Placental epithelial cell (primary cell): ENCODE data around the gene FLT3. TPM values are rescaled to one million over a fixed set of nuclear protein-coding genes. Genes with fewer than 3 reads are reported as not detected.

Experiments
- small RNA-seq: library from RNA; depleted of rRNA; stranded (forward); fragments of <200 nt; gene quantifications from one replicate; pipeline ENCODE3, GENCODE V24; 2012
- total RNA-seq: library from RNA; depleted of rRNA; stranded (reverse); fragments of >200 nt; gene quantifications from 2 replicates; pipeline ENCODE4 v1.2.3, GENCODE V29; 2012

Gene FLT3
- not detected in 2 replicates for total RNA-seq

DNA sequence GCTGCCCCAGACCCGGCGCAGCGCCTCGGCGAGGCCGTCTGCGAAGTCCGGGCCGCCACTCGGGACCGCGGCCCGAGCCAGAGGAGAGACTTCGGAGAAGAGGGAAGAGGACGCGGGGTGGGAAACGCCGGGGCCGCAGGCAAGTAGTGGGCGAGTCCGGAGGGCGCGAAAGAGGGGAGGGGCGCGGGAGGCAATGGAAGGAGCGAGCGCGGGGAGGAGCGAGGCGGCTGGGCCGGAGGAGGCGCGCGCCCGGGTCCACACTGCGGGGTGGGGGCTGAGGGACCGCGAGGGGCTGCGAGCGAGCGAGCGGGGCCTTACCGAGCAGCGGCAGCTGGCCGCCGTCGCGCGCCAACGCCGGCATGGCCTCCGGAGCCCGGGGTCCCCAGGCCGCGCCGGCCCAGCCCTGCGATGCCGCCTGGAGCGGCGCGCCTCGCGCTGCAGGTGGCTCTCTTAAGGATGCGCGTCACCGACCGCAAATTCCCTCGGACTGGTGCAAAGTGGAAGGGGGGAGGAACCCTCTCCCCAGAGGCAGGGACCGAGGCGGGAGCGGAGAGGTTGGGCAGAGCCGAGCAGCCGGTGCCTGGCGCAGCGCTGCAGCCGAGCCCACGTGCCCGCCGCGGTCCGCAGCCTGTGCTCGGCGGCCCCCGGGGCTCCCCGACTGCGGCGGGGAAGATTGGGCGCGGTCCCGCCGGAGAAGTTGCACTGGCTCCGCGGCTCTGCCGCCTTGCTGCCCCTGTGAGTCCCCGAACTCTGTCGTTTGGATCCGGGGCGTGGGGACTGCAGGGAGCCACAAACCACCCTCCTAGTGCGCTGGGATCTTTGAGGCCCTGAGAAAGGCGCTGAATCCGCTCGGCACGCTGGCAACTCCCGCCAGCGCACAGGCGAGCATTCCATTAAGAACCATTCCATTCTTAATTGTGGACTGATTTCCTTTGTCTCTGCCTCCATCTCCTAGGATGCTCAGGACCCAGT lies at the start of gene FLT3:
Gene FLT3, minus strand, starts transcription at position 427 of the 972 bp plus-strand sequence. Its CDS starts 66 bp downstream, at position 361.

DNA sequence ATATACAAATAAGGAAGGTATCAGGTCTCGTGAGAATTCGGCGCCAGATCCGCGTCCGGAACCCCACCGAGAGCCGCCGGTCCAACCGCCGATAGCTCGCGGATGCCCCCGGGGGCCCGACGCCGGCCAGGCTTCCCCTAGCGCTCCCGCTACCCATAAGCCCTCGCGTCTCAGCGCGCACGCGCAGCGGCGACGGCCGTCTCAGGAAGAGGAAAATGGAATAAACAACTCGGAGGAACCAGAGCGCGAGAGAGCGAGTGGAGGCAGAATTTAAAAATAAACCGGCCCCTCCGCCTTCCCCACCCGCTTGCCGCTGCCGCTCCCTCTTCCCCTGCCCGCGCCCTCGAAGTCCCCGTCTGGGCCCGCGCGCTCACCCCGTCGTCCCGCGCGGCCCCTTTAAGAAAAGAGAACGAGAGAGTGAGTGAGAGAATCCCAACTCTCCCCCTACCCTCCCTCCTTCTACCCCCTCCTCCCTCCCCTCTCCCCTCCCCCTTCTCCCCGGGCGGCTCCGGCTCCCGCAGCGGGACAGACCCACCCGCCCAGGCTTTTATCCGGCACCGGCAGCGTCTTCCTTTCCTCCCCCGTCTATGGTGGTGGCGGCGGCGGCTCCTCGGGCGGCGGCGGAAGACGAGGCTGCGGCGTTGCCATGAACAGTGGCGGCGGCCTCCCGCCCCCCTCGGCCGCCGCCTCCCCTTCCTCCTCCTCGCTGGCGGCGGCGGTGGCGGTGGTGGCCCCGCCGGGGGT lies 37.8 kb upstream of the FLT3 start, which contains the start of gene PAN3:
Gene PAN3, plus strand, starts transcription at position 534 of the 744 bp plus-strand sequence. Its CDS starts 113 bp downstream, at position 647.

GRCh38 chr13:27988520-27988919 lies 111.9 kb downstream of the FLT3 start, which contains the start of gene URAD:
URAD (minus strand) TSS chr13:27988693; CDS start chr13:27988637, 56 bp downstream.

GRCh38 chr13:27969082-27969865 lies 131.1 kb downstream of the FLT3 start, which contains the start of gene CDX2:
CDX2 (minus strand) TSS chr13:27969315; CDS start chr13:27969006, 309 bp downstream.

Small RNA genes within 50 kb of the gene (small RNA-seq; reads per million reads assigned to genes)
- not detected for gene RN7SL272P

Other genes starting within 250 kb of the FLT3 start
- not detected in 2 replicates for gene PDX1, start 180.6 kb downstream of the FLT3 start, total RNA-seq
- not detected in 2 replicates for gene CDX2, start 131.3 kb downstream of the FLT3 start, total RNA-seq
- not detected in 2 replicates for gene URAD, start 111.9 kb downstream of the FLT3 start, total RNA-seq
- 23.9 and 25.9 TPM in 2 replicates for gene PAN3, start 38.0 kb upstream of the FLT3 start, total RNA-seq